OCI-LY1 (cell line): ENCODE data around the gene TNS4.

ENCODE experiments used
- EZH2 ChIP-seq: fragments of 200-600 bp; sonication (generic), shearing (Covaris generic); IDR thresholded peaks from 2 replicates; pipeline ENCODE4 v1.8.0; 2017; ENCODE audit warnings: borderline replicate concordance, mixed run types, mild to moderate bottlenecking, antibody characterized with exemption, low read length, moderate library complexity, mixed read lengths
- TF ChIP-seq, protein P1 (sequence below): fragments of 200-600 bp; sonication (generic), shearing (Covaris generic); IDR thresholded peaks from 2 replicates; pipeline ENCODE4 v1.5.1; 2017; ENCODE audit warnings: mild to moderate bottlenecking, antibody characterized with exemption, low read length, moderate library complexity, mixed read lengths

GRCh38 chr17:40481106-40481505, 20.3 kb downstream of the TNS4 start:
- TF ChIP-seq, protein P1, sequence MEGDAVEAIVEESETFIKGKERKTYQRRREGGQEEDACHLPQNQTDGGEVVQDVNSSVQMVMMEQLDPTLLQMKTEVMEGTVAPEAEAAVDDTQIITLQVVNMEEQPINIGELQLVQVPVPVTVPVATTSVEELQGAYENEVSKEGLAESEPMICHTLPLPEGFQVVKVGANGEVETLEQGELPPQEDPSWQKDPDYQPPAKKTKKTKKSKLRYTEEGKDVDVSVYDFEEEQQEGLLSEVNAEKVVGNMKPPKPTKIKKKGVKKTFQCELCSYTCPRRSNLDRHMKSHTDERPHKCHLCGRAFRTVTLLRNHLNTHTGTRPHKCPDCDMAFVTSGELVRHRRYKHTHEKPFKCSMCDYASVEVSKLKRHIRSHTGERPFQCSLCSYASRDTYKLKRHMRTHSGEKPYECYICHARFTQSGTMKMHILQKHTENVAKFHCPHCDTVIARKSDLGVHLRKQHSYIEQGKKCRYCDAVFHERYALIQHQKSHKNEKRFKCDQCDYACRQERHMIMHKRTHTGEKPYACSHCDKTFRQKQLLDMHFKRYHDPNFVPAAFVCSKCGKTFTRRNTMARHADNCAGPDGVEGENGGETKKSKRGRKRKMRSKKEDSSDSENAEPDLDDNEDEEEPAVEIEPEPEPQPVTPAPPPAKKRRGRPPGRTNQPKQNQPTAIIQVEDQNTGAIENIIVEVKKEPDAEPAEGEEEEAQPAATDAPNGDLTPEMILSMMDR, result no peak
- no peak for TF ChIP-seq EZH2
